ENCODE results near the gene MYLK3.
"Not testable (repeated sequence)": the region's sequence is repeated elsewhere in the genome, so short reads cannot be mapped to it uniquely, and the experiment has no call there.

Gene MYLK3

DNA sequence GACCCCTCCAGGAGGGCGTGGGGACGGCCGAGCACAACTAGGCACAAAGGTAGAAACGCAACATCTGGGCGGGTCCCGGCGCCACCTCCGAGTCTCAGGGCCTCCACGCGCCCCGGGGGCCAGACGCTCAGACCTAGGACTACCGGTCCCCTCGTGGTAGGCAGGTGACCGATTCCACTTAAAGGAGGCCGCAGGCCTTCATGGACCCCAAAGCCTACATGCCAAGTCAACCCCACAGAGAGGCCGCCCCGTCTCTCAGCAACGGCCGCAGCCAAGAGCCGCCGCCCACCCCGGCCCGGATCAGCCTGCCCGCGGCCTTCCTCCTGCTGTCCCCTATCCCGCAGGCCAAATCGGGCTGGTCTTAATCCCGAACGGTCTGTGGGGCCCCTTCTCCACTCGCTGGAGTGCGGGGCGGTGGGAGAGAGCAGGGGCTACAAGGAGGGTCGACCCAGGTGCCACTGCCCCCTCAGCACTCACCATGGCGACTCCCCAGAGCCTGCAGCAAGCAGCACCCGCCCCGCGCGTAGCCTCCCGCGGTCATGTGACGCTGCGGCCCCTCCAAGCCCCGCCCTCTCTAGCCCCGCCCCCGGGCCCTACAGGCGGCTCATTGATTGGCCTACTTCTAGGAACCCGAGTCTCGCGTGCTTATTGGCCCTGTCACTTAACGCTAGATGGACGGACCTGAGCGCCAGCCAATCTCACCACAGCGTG lies 59.3 kb downstream of the MYLK3 start, which contains the start of gene VPS35:
Gene VPS35, minus strand, starts transcription at position 525 of the 711 bp plus-strand sequence. Its CDS starts 45 bp downstream, at position 480.
- DNase-seq, result peak; percentile 98

DNA sequence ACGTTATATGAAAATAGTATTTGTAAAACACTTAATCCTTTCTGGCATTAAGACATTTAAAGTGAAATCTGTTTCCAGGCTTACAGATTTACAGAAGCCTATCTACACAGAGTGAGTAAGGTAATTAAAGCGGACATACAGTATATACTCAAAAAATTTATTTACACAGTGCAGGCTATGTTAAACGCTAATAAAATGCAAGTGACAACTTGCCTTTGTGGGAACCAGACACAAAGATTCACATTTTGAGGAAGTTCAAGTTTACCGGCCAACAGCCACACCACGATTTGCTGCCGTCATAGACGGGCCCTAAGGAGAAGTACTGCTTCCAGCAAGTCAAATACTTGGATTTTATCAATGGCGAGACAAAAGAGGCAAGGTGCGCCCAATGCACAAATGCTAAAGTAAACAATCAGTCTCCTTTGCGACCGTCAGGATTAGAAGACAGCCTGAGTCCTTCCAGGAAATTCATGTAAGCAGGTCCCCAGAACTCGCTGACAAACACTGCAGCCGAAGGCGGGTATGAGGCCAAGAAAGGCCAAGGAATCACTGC lies 60.0 kb downstream of the MYLK3 start:
- peak; percentile 47 for DNase-seq

DNA sequence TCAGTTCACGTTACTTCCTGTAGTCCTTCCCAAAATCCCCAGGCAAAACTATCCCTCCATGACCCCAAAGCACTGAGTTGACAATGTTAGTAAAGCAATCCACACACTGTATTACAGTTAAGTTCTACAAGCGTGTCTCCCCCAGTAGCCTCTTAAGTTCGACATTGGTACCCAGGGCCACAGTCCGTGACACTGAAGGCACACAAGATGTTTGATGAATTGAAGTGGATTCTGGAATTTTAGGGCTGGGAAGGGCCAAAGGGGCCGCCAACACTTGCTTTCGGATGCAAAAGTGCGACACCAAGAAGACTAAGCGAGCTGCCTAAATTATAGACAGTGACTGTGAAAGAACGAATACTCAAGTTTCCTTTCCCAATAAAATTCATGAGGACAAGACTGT lies 60.7 kb downstream of the MYLK3 start:
- DNase-seq, result no peak

DNA sequence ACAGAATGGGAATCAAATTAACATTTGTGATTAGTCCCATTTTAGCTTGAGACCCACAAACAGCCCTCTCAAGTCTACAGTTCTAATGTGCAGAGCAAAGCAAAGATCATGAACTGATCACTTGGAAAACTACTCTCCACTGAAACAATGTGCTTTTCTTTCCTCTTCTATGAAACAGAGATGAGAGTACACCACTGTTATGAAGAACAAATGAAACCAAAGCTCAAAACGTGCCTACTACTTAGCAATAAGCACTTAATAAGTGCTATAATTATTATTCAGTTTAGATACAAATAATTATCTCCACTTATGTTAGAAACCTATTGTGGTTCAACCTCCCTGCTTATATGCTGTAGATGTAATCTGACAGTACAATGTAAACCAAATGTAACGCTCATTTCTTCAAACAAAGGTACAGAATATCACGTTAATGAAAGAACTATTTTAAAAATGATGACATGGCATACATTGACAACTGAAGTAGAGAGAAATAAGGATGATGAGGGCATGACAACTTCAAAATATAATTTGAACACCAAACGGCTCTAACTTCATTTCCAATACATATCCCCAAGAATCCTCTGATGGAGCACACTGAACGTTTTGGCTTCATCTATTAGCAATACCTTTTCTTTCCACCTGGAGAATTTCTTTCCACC lies 61.2 kb downstream of the MYLK3 start:
- no peak for DNase-seq

DNA sequence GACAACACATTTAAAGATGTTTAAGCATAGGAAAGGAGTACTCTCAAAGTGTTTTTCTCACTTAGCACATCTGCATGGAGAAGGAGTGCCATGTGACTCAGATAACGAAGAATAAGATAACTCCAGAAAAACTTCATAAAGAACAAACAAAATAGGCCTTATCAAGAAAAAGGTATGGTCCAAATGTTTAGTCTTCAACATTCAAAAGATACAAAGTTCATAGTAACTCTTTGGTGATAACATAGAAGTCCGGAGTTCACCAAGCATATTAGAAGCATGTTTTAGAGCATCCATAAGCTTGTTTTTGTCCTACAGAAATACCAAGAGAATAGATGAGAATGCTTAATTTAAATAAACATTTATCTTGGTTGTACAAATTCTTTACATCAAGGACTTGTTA lies 66.3 kb downstream of the MYLK3 start:
- not testable (repeated sequence) for DNase-seq

DNA sequence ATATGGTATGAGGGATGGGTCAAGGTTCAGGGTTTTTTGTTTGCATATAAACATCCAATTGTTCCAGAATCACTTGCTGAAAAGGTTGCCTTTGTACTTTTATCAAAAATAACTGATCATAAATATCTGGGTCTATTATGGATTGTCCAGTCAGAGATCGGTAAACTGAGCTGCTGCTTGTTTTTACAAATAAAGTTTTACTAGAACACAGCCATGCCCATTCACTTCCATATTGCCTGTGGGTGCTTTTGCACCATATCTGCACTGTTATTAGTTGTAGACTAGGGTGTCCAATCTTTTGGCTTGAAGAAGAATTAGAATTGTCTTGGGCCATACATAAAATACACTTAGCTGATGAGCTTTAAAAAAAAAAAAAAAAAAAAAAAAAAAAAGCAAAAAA lies 70.2 kb downstream of the MYLK3 start:
- DNase-seq, result not testable (repeated sequence)

DNA sequence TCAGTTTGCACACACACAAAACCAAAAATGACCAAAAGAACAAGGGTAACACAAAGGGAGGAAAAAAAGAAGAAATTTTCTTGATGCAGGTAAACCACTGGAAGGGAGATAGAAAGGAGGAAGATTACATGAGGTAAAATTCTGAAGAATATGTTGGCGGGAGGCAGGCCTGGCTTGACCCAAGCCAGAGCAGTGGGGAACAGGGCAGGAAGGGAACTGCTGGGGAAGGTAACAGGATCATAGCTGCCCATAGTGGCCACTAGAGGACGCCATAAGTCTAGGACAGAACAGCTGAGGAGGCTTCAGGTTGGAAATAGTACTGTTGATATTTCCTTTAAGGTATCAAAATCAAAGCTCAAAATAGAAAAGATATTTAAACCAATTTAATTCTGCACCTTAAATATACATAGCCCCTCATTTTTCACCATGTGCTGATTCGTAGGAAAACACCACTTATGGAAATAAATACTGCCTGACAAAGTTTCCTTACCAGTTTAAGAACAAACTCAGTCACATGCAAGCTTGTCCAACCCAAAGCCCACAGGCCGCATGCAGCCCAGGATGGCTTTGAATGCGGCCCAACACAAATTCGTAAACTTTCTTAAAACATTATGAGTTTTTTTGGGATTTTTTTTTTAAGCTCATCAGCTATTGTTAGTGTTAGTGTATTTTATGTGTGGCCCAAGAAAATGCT lies 74.7 kb downstream of the MYLK3 start:
- peak; percentile 78 for DNase-seq

DNA sequence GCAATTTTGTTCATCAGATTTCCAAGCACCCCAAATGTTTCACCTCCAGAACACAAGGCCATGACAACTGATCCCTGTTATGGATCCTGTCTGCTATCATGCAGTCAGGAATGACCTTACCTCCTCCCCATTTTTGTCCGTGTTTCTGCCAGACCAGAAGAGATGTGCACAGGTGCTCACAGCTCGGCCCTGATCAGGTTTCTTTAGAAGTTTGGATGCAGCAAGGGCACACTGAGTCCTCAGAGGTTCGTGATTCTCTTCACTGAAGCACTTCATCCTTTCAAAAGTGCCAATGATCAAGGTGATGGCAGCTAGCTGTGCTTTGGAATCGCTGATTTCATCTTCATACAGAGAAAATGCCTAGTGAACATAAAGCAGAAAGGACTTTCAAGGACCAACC lies 86.0 kb downstream of the MYLK3 start:
- no peak for DNase-seq

DNA sequence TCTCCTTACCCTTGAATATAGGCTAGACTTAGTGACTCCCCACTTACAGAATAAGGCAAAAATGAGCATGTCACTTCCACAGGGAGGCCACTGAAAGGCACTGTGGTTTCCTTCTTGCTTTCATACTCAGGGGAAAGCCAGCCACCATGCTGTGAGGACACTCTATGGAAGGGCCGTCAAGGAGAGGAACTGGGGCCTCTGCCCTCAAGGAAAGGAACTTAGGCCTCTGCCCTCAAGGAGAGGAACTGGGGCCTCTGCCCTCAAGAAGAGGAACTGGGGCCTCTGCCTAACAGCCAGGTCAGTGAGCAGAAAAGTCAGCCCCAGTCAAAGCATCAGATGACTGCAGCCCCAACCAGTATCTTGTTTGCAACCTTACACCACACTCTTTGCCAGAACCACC lies 89.2 kb downstream of the MYLK3 start:
- no peak for DNase-seq

Measured in NCI-H510A treated with DMSO at 0.1 percent for 48 hours (cell line).